GM21737 (cell line): ENCODE measurements around the gene ATP7A.
"Not testable (repeated sequence)": the region's sequence is repeated elsewhere in the genome, so short reads cannot be mapped to it uniquely, and the experiment has no call there.

Experiments
- ATAC-seq: cut with Tn5 transposase; IDR thresholded peaks from one replicate; pipeline ENCODE4 v1.9.1; 2021; ENCODE audit warnings: mild to moderate bottlenecking, moderate library complexity; ENCODE audit not compliant: unreplicated experiment

ATP7A gene

DNA sequence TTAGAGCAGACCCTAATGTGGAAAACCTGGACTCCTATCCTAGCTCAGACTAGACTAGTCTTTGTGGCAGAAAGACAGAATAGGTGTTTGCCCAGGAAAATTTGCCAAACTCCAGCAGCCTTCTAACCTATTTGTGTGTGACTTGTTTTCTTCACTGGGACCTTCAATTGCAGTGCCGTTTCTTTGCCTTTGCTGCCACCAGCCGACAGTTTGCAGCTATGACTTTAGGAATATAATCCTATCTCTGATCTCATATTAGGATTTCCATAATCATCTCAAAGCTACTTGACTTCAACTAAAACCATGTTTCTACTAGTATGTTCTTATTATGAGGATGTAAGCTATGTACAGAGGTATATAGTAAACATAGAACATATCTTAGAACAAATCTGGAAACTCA lies 119.2 kb downstream of the ATP7A start:
- ATAC-seq: no peak

DNA sequence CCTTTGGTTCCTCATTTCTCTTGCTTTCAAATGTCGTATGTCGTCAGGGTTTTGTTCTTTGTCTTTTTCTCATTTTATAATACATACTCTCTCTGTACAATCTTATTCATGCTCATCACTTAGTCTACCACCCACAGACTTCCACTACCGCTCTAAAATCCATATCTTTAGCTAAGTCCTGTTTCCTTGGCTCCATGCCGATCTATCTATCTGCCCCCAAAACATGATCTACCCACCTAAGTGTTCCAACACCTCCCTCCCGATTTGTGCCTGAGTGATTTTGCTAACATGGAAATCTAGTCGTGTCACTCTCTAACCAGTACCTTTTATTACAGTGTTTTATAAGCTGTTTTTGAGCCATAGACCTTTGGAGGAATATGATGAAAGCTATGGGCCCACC lies 124.6 kb downstream of the ATP7A start:
- no peak for ATAC-seq

DNA sequence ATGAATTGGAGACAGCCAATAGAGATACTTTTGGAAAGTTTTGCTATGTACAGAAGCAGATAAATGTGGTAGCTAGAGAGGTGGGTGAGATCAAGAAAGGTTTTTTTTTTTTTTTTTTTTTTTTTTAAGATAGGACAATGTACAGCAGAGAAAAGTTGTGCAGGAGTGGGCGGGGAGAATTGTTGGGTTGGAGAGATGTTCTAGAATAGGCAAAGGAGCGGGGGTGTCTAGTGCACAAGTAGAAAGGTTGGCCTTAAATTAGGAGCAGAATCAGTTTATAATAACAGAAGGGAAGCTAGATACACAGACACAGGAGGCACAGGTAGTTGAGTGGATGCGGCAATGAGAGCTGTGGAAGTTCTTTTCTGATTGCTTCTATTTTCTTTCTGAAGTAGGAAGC lies 127.4 kb downstream of the ATP7A start:
- no peak for ATAC-seq

DNA sequence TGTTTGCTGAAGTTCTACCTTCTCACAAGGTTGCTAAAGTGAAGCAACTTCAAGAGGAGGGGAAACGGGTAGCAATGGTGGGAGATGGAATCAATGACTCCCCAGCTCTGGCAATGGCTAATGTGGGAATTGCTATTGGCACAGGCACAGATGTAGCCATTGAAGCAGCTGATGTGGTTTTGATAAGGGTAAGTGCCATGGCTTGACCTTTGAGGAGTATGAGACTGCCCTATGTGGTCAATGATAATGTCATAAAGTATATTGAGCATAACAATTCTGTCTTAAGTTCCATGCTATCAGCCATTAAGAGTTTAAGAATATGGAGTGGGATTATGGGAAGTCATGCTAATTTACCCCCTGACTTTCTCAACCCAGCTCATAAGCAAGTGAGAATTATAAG lies 132.1 kb downstream of the ATP7A start:
- ATAC-seq: no peak

DNA sequence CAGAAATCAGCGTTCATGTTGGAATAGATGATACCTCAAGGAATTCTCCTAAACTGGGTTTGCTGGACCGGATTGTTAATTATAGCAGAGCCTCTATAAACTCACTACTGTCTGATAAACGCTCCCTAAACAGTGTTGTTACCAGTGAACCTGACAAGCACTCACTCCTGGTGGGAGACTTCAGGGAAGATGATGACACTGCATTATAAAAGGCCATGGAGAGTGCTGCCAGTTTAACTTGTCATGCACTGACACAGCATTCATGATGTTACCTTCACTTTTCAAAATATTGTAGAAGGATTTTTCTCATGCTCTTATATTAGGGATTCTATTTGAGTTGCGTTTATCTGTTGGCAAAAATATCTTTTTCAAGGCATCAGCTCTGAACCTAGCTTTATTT lies 135.9 kb downstream of the ATP7A start:
- no peak for ATAC-seq

DNA sequence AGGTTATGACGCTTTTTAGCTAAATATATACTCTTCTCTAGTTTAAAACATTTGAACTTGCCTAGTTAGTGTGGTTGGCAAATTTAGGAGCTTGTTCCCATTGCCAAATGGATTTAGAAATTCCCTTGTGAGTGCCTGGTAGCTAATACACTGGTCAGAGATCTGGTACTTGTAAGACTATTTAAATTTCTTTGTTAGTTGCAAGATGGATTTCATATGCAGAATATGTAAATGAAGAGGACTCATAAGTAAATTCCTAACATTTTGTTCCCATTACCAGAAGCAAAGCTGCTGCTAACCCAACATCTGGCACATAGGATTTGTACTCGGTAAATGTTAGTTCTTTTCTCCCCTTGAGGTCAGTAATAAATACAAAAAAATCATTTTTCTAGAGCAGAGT lies 137.6 kb downstream of the ATP7A start:
- ATAC-seq: no peak

DNA sequence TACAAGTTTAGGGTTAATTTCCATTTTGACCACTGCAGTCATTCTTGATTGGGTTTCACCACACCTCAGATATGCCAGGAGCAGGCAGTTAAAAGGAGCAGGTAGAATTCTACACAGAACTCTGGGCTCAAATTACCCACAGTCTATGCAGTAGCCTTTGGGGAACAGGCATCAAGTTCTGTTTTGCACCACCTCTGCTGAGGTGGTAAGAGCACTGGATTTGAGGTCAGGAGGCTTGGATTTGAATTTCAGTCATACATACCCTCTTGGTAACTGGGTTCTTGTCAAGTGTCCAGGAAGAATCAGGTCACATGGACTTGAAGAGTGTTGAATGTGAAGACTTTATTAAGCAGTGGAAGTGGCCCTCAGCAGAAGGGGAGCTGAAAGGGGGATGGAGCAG lies 153.2 kb downstream of the ATP7A start:
- ATAC-seq: no peak

DNA sequence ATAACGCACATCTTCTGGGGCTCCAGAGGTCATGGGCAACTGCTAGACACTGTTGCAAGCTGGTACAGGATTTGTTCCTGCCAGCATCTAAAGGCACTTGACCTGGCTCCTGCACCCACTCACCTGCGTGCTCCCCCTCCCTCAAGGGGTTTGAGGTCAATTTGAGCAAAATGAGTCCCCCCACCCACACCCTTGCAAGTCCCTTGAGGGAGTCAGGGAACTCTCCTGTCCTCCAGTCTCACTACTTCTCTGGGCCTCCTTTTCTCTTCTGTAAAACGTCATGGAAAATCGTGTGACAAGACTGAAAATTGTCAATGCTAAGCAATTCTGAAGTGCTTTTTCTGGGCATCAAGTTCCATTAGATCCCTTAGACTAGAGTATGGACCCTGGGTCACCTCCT lies 153.7 kb downstream of the ATP7A start:
- no peak for ATAC-seq

DNA sequence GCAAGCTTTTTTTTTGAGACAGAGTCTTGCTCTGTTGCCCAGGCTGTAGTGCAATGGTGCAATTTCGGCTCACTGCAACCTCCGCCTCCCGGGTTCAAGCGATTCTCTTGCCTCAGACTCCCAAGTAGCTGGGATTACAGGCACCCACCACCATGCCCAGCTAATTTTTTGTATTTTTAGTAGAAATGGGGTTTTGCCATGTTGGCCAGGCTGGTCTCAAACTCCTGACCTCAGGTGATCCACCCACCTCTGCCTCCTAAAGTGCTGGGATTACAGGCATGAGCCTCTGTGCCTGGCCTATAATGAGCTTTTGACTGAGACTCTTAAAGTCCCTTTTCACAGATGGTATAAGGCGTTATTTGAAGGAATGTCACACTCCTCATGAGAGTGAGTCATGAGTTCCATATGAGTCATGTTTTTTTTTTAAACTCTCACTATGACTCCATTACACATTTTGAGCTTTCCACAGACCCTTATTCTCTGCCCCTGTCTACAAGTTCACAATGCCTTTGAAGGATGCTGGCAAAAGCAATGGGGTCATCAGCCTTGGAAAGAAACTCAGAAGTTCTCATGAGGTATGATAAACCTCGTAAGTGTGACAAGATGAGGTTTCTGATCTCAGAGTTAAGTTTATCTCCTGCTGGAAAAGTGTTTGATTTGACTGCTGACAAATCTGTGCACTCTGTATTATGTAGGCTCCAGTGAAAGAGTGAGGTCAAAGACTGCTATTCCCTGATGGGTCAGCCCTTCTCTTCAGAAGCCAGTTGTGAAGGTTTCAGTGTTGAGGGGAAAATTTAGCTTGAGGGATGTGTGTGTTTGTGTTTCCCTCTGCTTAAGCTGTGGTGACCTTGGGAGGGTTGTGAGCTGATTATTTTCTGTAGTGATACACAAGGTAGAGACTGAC lies 154.5 kb downstream of the ATP7A start:
- peak; percentile 82 for ATAC-seq

DNA sequence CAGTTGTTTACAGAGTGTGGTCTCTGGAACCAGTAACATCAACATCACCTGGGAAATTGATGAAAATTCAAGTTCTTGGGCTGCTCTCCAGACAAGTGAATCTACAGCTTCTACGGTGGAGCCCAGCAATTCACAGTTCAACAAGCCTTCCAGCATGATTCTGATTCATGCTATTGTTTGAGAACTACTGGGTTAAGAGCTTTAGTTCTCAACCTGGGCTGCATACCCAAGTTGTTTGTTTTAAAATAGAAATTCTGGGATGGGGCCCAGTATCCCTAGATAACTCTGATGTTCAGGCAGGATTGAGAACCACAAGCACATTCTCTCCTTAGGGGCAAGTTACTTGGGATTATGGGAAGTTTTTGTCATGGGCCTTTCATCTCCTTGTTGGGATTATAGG lies 155.6 kb downstream of the ATP7A start:
- no peak for ATAC-seq

DNA sequence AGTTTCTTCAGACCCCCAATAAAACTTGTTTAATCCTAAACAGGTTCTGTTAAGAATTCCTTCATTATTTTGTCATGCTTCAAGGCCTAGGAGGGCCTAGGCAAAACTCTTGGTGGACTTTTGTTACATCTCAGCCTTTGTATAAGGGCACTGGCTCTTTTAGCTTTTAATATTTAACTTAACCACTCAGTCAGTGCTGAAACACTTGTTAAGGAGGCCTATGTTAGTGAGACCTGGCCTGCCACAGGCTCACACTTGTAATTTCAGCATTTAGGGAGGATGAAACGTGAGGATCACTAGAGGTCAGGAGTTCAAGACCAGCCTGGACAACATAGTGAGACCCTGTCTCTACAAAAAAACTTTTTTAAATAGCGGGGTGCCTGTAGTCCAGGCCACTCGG lies 160.8 kb downstream of the ATP7A start:
- ATAC-seq: no peak

DNA sequence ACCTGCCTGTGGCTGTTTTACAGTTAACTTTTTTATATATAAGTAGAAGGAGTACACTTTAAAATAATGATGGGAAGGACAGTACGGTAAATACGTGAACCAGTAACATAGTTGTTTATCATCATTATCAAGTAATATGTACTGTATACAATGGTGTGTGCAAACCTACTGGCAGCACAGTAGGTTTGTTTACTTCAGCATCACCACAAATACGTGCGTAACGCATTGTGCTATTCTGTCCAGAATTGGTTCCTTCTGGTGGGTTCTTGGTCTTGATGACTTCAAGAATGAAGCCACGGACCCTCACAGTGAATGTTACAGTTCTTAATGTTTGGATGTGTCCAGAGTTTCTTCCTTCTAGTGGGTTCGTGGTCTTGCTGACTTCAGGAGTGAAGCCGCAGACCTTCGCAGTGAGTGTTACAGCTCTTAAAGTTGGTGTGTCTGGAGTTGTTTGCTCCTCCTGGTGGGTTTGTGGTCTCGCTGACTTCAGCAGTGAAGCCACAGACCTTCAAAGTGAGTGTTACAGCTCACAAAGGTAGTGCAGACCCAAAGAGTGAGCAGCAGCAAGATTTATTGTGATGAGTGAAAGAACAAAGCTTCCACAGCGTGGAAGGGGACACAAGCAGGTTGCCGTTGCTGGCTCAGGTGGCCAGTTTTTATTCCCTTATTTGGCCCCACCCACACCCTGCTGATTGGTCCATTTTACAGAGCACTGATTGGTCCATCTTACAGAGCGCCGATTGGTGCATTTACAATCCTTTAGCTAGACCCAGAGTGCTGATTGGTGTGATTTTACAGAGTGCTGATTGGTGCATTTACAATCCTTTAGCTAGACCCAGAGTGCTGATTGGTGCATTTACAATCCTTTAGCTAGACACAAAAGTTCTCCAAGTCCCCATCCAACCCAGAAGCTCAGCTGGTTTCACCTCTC lies 162.9 kb downstream of the ATP7A start:
- not testable (repeated sequence) for ATAC-seq

DNA sequence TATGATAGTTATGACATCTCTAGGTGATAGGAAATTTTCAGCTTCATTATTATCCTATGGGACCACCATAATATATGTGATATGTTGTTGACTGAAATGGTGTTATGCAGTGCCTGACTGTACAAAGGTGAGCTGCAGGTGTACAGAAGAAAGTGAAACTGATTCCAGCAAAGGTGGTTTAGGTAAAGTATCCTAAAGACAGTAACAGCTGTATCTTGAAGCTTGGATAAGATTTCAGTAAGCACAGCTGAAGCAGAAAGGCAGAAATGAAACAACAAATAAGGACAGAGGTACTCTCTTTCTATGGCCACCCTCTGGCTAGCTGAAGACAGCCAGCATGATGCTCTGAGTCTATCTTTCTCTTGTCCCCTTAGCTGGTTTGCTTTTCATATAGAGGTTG lies 163.6 kb downstream of the ATP7A start:
- ATAC-seq: no peak

DNA sequence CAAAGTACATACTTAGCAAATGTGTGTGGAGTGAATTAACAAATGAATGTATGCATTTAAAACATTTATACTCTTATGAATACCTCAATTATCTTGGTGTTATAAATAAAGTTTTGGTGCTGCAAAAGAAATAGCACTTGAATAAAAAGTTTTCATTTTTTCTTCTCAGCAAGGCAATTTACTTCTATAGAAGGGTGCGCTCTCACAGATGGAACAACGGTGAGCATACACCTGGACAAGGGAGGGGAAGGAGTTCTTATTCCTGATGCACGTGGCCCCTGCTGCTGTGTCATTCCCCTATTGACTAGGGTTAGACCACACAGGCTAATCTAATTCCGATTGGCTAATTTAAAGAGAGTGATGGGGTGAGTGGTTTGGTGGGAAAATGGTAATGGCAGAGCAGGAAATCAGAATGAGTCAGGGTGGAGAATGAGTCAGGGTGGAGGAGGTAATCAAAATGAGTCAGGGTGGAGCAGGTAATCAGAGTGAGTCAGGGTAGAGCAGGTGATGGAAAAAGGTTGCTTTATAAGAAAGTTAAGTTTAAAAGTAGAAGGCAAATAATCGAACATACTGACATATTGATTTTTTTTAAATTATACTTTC lies 165.4 kb downstream of the ATP7A start:
- no peak for ATAC-seq

DNA sequence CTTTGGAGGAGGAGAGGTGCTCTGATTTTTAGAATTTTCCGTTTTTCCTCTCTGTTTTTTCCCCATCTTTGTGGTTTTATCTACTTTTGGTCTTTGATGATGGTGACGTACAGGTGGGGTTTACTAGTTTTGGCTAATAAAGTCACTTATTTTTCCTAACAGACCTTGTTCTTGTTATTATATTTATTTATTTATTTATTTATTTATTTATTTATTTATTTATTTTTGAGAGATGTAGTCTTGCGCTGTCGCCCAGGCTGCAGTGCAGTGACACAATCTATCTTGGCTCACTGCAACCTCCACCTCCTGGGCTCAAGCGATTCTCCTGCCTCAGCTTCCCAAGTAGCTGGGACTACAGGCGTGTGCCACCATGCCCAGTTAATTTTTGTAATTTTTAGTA lies 170.9 kb downstream of the ATP7A start:
- not testable (repeated sequence) for ATAC-seq

DNA sequence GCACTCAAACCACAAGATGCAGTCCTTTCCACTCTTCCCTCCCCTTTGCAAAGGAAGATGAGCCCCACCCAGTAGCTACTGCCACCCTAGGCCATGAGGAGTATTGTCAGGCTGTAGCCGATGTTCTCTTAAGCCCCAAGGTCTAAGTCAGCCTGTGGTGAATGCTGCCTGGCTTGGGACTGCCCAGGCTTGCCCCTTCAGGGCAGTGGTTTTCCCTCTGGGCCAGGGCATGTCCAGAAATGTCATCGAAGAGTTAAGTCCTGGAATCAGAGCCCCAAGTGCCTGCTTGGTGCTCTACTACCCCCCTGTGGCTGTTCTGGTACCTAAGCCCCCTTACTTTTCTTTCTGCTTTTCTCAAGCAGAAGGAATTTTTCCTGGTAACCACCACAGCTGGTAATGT lies 181.8 kb downstream of the ATP7A start:
- no peak for ATAC-seq

DNA sequence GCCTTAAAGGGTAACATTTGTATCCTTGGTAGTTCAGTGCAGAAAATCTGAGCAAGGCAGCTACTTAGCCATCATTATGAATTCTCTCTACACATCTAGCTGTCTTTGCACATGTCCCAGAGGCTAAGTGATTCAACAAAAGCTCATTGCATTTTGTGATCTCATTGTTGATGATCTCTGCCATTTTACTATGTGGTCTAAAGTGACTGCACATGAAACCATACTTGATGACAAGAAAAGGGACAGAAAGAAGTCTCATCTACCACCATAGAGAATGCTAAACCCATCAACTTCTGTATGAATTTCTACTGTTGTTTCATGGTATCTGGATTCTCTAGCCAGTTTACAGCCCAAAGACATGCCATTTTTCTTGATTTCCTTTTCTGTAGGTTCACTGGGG lies 187.6 kb downstream of the ATP7A start:
- ATAC-seq: no peak
